GM12875 (cell line): Measurements from ENCODE around the gene RAD54L2.
A peak's percentile ranks its signal among the peaks of the same experiment; 100 is the strongest.

Experiments used
- H3K4me3 ChIP-seq: one replicate; pipeline ENCODE4 v1.5.1; 2011; ENCODE audit warnings: low read depth, low read length, control low read depth
- TF ChIP-seq, protein P1 (sequence below): IDR thresholded peaks from 2 replicates; pipeline ENCODE4 v1.5.1; 2011; ENCODE audit warnings: low read depth, mild to moderate bottlenecking, control low read depth, inconsistent platforms, low read length, moderate library complexity, borderline replicate concordance; ENCODE audit not compliant: insufficient read depth

Gene RAD54L2, protein sequence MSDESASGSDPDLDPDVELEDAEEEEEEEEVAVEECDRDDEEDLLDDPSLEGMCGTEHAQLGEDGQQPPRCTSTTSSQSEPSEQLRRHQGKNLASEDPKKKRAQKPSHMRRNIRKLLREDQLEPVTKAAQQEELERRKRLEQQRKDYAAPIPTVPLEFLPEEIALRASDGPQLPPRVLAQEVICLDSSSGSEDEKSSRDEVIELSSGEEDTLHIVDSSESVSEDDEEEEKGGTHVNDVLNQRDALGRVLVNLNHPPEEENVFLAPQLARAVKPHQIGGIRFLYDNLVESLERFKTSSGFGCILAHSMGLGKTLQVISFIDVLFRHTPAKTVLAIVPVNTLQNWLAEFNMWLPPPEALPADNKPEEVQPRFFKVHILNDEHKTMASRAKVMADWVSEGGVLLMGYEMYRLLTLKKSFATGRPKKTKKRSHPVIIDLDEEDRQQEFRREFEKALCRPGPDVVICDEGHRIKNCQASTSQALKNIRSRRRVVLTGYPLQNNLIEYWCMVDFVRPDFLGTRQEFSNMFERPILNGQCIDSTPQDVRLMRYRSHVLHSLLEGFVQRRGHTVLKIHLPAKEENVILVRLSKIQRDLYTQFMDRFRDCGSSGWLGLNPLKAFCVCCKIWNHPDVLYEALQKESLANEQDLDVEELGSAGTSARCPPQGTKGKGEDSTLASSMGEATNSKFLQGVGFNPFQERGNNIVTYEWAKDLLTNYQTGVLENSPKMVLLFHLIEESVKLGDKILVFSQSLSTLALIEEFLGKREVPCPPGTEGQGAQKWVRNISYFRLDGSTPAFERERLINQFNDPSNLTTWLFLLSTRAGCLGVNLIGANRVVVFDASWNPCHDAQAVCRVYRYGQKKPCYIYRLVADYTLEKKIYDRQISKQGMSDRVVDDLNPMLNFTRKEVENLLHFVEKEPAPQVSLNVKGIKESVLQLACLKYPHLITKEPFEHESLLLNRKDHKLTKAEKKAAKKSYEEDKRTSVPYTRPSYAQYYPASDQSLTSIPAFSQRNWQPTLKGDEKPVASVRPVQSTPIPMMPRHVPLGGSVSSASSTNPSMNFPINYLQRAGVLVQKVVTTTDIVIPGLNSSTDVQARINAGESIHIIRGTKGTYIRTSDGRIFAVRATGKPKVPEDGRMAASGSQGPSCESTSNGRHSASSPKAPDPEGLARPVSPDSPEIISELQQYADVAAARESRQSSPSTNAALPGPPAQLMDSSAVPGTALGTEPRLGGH (N-terminal part only)

DNA sequence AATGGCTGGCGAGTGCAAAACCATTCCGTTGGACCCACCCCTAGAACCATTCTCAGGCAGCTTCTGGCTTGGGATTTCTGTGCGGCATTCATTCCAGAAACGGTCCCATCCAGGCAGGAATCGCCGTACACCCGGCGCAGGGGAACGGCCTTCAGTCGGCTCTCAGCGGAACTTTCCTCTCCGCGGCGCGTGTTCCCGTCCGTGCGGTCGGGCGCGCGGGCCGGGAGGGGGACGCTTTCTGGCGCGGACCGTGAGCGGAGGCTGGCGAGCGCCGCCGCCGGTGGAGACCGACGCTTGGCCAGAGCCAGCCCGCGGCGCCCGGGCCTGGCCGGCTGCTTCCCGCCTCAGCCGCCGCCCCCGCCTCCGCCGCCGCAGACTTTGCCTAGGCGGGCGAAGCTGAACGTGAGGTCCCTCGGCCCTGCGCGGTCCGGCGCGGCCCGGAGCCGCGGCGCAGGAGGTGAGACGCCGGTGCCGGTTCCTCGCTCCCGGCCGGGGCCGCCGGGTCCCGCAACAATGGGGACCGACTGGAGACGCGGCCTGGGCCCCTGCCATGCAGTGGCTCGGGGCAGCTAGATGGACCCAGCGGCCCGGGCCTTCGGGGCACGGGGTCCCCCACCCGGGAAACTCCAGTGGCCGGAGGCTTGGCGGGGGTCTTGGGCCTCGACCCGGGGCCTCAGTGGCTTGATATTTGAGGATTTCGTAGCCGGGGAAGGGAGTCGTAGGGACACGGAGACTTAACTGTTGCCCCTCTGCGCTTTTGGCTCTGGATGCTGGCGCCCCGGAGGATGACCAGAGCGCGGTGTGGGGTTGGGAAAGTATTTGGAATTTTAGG lies at the start of gene RAD54L2:
Gene RAD54L2, plus strand, starts transcription at position 261 of the 832 bp plus-strand sequence. CDS start 51,702 bp downstream, outside the sequence.
- TF ChIP-seq, protein P1, sequence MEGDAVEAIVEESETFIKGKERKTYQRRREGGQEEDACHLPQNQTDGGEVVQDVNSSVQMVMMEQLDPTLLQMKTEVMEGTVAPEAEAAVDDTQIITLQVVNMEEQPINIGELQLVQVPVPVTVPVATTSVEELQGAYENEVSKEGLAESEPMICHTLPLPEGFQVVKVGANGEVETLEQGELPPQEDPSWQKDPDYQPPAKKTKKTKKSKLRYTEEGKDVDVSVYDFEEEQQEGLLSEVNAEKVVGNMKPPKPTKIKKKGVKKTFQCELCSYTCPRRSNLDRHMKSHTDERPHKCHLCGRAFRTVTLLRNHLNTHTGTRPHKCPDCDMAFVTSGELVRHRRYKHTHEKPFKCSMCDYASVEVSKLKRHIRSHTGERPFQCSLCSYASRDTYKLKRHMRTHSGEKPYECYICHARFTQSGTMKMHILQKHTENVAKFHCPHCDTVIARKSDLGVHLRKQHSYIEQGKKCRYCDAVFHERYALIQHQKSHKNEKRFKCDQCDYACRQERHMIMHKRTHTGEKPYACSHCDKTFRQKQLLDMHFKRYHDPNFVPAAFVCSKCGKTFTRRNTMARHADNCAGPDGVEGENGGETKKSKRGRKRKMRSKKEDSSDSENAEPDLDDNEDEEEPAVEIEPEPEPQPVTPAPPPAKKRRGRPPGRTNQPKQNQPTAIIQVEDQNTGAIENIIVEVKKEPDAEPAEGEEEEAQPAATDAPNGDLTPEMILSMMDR, result no peak; the same call in 1 of the 2 replicates
- H3K4me3 ChIP-seq, result peak within 1 kb of the TSS; percentile 88

DNA sequence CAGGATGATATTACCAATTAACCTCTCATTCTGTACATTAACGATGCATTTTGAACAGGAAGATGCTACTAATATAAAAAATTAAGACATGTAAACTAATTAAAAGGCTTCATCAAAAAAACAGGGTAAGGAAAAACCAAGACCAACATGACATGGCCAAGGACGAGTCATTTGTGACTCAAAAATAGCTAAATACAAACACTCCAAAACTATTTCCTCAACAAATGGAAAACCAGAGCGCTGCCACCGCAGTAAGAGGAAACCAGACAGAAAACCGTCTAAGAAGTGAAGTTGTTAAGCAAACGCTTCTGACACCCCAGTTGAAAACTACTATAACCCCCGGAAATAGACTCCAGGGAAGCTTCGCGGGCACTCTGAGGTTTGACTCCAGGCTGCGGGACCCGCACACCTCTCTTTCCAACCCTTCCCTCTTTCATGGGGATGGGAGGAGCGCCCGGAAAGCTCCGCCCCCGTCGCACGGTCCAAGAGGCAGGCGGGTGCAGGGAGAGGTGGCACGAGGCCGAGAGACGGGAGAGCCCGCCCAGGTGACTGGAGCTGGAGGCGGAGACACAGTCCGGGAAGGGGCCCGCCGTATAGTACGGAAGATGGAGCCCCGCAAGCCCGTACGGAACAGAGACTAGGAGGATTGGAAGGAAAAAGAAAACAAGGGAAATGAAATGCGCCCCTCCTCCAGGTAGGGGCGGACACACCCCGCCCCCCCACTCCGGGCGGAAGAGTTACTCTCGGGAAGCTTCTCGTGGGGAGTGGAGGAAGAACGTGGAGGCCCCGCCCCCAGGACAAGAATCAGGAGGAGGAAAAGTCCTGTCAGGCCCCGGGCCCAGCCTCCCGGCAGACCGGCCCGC lies 39.4 kb upstream of the RAD54L2 start:
- peak overlapping the region; percentile 88 for H3K4me3 ChIP-seq
- TF ChIP-seq, protein P1, result no peak

DNA sequence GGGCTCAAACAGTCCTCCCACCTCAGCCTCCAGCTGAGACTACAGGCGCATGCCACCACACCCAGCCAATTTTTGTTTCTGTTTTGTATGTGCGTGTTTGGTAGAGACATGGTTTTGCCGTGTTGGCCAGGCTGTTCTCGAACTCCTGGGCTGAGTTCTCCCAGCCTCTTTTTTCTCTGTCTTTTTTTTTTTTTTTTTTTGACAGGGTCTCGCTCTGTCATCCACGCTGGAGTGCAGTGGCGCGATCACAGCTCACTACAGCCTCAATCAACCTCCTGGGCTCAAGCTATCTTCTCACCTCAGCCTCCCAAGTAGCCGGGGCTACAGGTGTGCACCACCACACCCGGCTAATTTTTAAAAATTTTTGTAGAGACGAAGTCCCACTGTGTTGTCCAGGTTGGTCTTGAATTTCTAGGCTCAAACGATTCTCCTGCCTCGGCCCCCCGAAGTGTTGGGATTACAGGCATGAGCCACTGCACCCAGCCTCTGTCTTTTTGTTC lies 37.8 kb upstream of the RAD54L2 start:
- H3K4me3 ChIP-seq, result peak overlapping the region; percentile 36
- TF ChIP-seq, protein P1, result no peak

DNA sequence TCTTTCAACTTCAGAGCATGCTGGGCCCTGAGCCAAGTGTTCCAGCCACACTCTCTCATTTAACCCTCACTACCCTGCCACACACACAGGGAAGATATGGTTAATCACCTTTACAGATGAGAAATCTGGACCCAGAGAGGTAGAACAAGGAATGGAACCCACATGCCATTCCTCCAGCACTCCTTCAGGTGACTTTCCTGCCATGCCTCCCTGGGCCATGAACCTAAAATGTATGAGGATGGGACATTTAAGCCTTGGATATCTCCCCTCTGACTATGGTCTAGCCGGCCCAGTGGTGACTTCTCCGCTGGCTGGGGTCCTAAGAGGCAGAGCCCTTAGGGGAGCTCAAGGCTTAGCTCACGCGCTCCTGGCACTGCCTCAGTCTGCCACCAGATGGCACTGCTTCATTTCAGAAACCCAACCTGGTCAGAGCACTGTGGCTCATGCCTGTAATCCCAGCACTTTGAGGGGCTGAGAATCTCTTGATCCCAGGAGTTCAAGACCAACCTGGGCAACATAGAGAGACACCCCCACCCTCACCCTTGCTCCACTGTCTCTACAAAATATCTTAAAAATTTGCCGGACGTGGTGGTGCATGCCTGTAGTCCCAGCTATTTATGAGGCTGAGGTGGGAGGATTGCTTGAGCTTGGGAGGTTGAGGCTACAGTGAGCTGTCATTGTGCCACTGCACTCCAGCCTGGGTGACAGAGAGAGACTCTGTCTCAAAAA lies 36.5 kb upstream of the RAD54L2 start:
- TF ChIP-seq, protein P1, result peak; percentile 89
- no peak overlapping the region for H3K4me3 ChIP-seq

DNA sequence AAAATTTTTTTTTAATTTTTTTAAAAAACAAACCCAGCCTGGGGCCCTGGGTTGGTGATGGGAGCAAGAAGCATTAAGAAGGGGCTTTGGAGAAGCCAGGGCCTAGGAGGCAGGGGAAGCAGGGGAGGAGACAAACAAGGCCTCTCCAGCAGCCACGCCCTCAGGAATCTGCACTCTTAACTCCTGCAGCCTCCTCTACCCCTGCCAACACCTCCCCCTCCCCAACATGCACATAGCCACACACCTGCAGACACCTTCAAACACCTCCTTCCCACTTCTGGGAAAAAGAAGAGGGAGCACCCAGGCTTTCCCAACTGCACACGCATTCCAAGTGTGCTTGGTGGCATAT lies 36.0 kb upstream of the RAD54L2 start:
- no peak overlapping the region for H3K4me3 ChIP-seq
- TF ChIP-seq, protein P1, result no peak
